ENCODE results near the gene DAZAP1. TPM values are rescaled to one million over a fixed set of nuclear protein-coding genes. Genes with fewer than 3 reads are reported as not detected.

Gene DAZAP1
- polyA plus RNA-seq, 1 of the 3 experiments (the other 2 are of a cell fraction) = 54.3 TPM

DNA sequence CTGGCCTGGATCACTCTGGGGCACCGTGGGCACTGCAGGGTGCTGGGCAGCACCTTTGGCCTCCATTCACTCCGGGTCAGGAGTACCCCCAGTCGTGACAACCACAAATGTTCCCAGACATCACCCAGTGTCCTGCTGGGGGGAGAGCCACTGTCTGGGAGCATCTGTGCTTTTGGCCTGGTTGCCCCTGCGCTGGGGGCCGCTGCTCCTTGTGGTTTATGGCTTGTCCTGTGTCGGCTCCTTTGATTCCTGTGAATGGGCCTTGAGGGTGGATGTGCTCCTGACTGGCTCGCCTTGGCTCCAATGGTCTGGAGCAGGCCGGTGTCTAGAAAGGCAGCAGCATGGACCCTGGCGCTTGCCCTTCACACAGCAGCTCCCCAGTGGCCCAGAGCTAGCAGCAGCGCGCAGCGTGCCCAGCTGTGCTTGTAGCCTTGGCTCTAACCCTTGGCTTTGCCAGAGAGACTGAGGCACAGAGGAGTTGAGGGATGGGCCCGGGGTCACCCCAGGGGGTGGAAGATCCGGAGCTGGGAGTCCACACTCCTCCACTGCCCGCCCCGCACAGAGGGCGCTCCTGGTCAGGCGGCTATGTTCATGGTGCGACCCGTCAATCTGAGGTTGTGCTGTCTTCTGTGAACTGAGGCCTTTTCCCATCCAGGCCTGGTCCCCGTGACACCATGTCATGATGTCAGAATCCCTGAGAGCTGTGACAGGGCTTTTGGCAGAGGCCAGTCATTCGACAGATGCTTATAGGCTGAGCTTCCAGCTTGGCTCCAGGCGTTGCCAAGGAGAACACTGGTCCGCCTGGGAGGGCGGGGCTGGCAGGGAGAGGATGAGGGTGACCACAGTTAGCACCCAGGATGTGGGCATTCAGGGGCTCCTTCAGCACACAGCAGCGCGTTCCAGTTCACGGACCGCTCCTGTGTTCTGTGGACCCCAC lies 4.1 kb downstream of the DAZAP1 start (continued):
- no peak for TF ChIP-seq GABPA (IDR thresholded peaks at IDR 0.05; ENCODE audit: low read depth)

DNA sequence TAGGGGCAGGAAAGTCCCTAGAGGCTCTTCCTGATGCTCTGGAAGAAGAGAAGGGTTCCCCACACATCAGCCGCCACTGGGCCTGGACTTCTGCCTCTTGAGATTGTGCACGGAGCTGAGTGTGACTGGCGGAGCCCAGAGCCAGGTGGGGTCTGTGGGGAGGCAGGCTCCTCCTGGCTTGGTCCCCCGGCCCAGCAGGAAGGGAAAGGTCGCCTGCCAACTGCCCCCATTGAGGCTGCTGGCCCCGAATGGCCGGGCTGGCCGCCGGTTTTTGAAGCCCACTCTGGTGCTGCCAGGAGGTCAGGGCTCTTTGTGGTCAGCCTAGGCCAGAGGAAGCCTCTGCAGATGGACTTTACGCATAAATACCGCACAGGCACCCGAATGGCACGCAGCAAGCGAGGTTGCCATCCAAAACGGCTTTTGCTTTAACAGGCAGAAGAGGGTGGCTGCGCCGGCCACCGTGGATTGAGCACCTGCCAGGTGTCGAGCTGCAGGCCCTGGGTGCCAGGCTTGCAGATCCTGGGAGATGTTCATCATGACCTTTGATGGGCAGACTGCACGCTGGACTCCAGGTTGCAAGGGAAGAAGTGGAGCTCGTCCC lies 5.0 kb downstream of the DAZAP1 start:
- TF ChIP-seq RAD21 (IDR thresholded peaks at IDR 0.05; ENCODE audit: low read length) (no peak), RFX5 (IDR thresholded peaks at IDR 0.05; ENCODE audit: low read length) (no peak), RXRA (IDR thresholded peaks at IDR 0.05; ENCODE audit: borderline replicate concordance, low read depth) (no peak), FOXM1 (IDR thresholded peaks at IDR 0.05; ENCODE audit: low read depth) (no peak), FOXJ3 (CRISPR knock-in tag; IDR thresholded peaks at IDR 0.05) (no peak), ELF1 (IDR thresholded peaks at IDR 0.05) (no peak), TEAD4 (IDR thresholded peaks at IDR 0.05; ENCODE audit: borderline replicate concordance, insufficient read depth) (no peak), POLR2AphosphoS5 (IDR thresholded peaks at IDR 0.05; ENCODE audit: low read depth, low read length) (no peak), TCF12 (IDR thresholded peaks at IDR 0.05) (no peak), YY1 (IDR thresholded peaks at IDR 0.05; ENCODE audit: low read depth) (no peak)
- TF ChIP-seq, protein P1, sequence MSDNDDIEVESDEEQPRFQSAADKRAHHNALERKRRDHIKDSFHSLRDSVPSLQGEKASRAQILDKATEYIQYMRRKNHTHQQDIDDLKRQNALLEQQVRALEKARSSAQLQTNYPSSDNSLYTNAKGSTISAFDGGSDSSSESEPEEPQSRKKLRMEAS (IDR thresholded peaks at IDR 0.05; ENCODE audit: low read depth) = no peak
- TF ChIP-seq, protein P2, sequence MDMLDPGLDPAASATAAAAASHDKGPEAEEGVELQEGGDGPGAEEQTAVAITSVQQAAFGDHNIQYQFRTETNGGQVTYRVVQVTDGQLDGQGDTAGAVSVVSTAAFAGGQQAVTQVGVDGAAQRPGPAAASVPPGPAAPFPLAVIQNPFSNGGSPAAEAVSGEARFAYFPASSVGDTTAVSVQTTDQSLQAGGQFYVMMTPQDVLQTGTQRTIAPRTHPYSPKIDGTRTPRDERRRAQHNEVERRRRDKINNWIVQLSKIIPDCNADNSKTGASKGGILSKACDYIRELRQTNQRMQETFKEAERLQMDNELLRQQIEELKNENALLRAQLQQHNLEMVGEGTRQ (IDR thresholded peaks at IDR 0.05; ENCODE audit: borderline replicate concordance, low read depth, low read length) = no peak
- TF ChIP-seq, protein P3, sequence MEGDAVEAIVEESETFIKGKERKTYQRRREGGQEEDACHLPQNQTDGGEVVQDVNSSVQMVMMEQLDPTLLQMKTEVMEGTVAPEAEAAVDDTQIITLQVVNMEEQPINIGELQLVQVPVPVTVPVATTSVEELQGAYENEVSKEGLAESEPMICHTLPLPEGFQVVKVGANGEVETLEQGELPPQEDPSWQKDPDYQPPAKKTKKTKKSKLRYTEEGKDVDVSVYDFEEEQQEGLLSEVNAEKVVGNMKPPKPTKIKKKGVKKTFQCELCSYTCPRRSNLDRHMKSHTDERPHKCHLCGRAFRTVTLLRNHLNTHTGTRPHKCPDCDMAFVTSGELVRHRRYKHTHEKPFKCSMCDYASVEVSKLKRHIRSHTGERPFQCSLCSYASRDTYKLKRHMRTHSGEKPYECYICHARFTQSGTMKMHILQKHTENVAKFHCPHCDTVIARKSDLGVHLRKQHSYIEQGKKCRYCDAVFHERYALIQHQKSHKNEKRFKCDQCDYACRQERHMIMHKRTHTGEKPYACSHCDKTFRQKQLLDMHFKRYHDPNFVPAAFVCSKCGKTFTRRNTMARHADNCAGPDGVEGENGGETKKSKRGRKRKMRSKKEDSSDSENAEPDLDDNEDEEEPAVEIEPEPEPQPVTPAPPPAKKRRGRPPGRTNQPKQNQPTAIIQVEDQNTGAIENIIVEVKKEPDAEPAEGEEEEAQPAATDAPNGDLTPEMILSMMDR (IDR thresholded peaks at IDR 0.05) = no peak
- ChIA-PET POLR2A (interaction anchor here (0.9 to 1.5 kb wide), 2 partner anchors 24 to 137 kb away, joined by 3 to 5 read pairs; partner anchors contain the start of gene FAM174C), CTCF (interaction anchor here (1.3 to 2.8 kb wide), 3 partner anchors 20 to 146 kb away, joined by 3 to 13 read pairs (median 5); no protein-coding TSS in a partner anchor)
- Histone ChIP-seq H3K27me3 (ENCODE audit: insufficient read depth) (no peaks in the 10 kb centered on the region), H3K79me2 (ENCODE audit: insufficient read depth) (peaks cover 98% of the 10 kb centered on the region), H3K4me2 (no peak overlapping the region), H3K36me3 (replicated peaks in 1 of 2; ENCODE audit: control insufficient read depth in 1 of 2, insufficient read depth in 2 of 2, low read length in 1 of 2) (peaks cover 0 to 20% of the 10 kb centered on the region in 2 experiments), H4K20me1 (ENCODE audit: insufficient read depth) (peaks cover 88% of the 10 kb centered on the region), H3K27ac (ENCODE audit: low read depth in 2 of 2, low read length in 1 of 2) (no peak overlapping the region; a peak in 1 of 4 replicates), H3K4me3 (ENCODE audit: low read depth in 2 of 2, low read length in 1 of 2) (no peak overlapping the region), H3K9me2 (no peaks in the 10 kb centered on the region), H2AFZ (ENCODE audit: low read depth) (no peak overlapping the region), H3K9me3 (no peaks in the 10 kb centered on the region), H3K4me1 (ENCODE audit: control insufficient read depth in 1 of 2, insufficient read depth in 2 of 2, low read depth in 1 of 2, low read length in 1 of 2) (peaks cover 14 to 27% of the 10 kb centered on the region in 2 experiments; a peak in 3 of 4 replicates), H3F3A (replicated peaks; ENCODE audit: insufficient read depth) (no peaks in the 10 kb centered on the region), H3K9ac (no peak overlapping the region)
- 85% methylated on average over 12 of the region's 21 CpGs for whole genome bisulfite sequencing (ENCODE audit: low lambda C conversion rate)
- DNase-seq = no peak

Data from SK-N-SH (cell line).